Liver (tissue), 9 donors: Measurements from ENCODE around the gene COLEC12. TPM values are rescaled to one million over a fixed set of nuclear protein-coding genes. Genes with fewer than 3 reads are reported as not detected.

ENCODE experiments used
- DNase-seq: peaks from one replicate; pipeline ENCODE4 v3.0.0-alpha.2; 2017; ENCODE audit warnings: low spot score
- H3K27ac ChIP-seq, 2 donors: one replicate each; pipeline ENCODE4 v1.7.0; 2013; ENCODE audit warnings: inconsistent platforms in 2 of 2, low read length in 2 of 2, control low read depth in 1 of 2, low read depth in 1 of 2, mild to moderate bottlenecking in 1 of 2
- H3K27me3 ChIP-seq, 4 donors: one replicate each; pipeline versions ENCODE4 v1.6.1 to v1.7.0; 2013; ENCODE audit warnings: low read length in 3 of 4, inconsistent platforms in 1 of 4, mild to moderate bottlenecking in 1 of 4, moderate library complexity in 1 of 4; ENCODE audit not compliant: control insufficient read depth in 4 of 4, insufficient read depth in 4 of 4
- H3K36me3 ChIP-seq, 4 donors: one replicate each; pipeline versions ENCODE4 v1.6.1 to v1.7.0; 2013; ENCODE audit warnings: low read length in 3 of 4, mild to moderate bottlenecking in 3 of 4, low read depth in 1 of 4, moderate library complexity in 1 of 4; ENCODE audit not compliant: control insufficient read depth in 4 of 4, insufficient read depth in 3 of 4
- H3K4me1 ChIP-seq, 4 donors: one replicate each; pipeline versions ENCODE4 v1.6.1 to v1.7.0; 2013; ENCODE audit warnings: low read length in 3 of 4, mild to moderate bottlenecking in 3 of 4, moderate library complexity in 1 of 4; ENCODE audit not compliant: control insufficient read depth in 4 of 4, insufficient read depth in 4 of 4
- H3K4me3 ChIP-seq, 3 donors: one replicate each; pipeline versions ENCODE4 v1.6.1 to v1.7.0; 2013; ENCODE audit warnings: low read length in 3 of 3, control low read depth in 1 of 3, low read depth in 1 of 3, mild to moderate bottlenecking in 1 of 3
- H3K9ac ChIP-seq, 2 donors: one replicate each; pipeline ENCODE4 v1.7.0; 2013; ENCODE audit warnings: low read length in 2 of 2, mild to moderate bottlenecking in 2 of 2, moderate library complexity in 2 of 2, control low read depth in 1 of 2, low read depth in 1 of 2
- H3K9me3 ChIP-seq, 4 donors: one replicate each; pipeline versions ENCODE4 v1.6.1 to v1.7.0; 2013; ENCODE audit warnings: low read length in 3 of 4; ENCODE audit not compliant: control insufficient read depth in 4 of 4
- CTCF ChIP-seq: fragments of 150-350 bp; IDR thresholded peaks from 2 replicates; pipeline ENCODE4 v1.5.1; 2017; ENCODE audit warnings: improper control_type of control experiment, low read depth, low read length; ENCODE audit not compliant: missing input control
- EGR1 ChIP-seq, 2 donors: IDR thresholded peaks; 2 replicates each; pipeline ENCODE4 v1.6.1; 2016 to 2018; ENCODE audit warnings: antibody characterized with exemption in 2 of 2, low read depth in 2 of 2
- GABPA ChIP-seq, 2 donors: IDR thresholded peaks in 1 of 2; conservative IDR thresholded peaks in 1 of 2; 2 replicates each; pipeline ENCODE4 v1.6.1; 2016; ENCODE audit warnings: antibody characterized with exemption in 2 of 2, mild to moderate bottlenecking in 1 of 2, moderate library complexity in 1 of 2
- HNF4A ChIP-seq, 2 donors: conservative IDR thresholded peaks; 2 replicates each; pipeline ENCODE4 v1.6.1; 2016; ENCODE audit warnings: antibody characterized with exemption in 2 of 2, mild to moderate bottlenecking in 2 of 2
- HNF4G ChIP-seq: IDR thresholded peaks from 2 replicates; pipeline ENCODE4 v1.6.1; 2016; ENCODE audit warnings: antibody characterized with exemption
- JUND ChIP-seq, 2 donors: IDR thresholded peaks; 2 replicates each; pipeline ENCODE4 v1.6.1; 2016; ENCODE audit warnings: antibody characterized with exemption in 2 of 2
- NR2F2 ChIP-seq: IDR thresholded peaks from 2 replicates; pipeline ENCODE4 v1.6.1; 2016; ENCODE audit warnings: antibody characterized with exemption
- RAD21 ChIP-seq, 2 donors: IDR thresholded peaks; 2 replicates each; pipeline ENCODE4 v1.6.1; 2016; ENCODE audit warnings: antibody characterized with exemption in 2 of 2, mild to moderate bottlenecking in 2 of 2
- RXRA ChIP-seq, 2 donors: IDR thresholded peaks; 2 replicates each; pipeline ENCODE4 v1.6.1; 2017 to 2018; ENCODE audit warnings: antibody characterized with exemption in 2 of 2, mild to moderate bottlenecking in 1 of 2
- SP1 ChIP-seq: IDR thresholded peaks from 2 replicates; pipeline ENCODE4 v1.6.1; 2018; ENCODE audit warnings: antibody characterized with exemption, mild to moderate bottlenecking
- TAF1 ChIP-seq: conservative IDR thresholded peaks from 2 replicates; pipeline ENCODE4 v1.6.1; 2016; ENCODE audit warnings: antibody characterized with exemption, mild to moderate bottlenecking
- YY1 ChIP-seq: IDR thresholded peaks from 2 replicates; pipeline ENCODE4 v1.6.1; 2016; ENCODE audit warnings: antibody characterized with exemption, mild to moderate bottlenecking
- WGBS: extraction: QIAGEN DNeasy Blood & Tissue Kit; methylation state at CpG from one replicate; pipeline ENCODE4 v1.1.7; 2013; 5-methylcytosine and 5-hydroxymethylcytosine counted together
- polyA plus RNA-seq, 2 donors: library from polyadenylated mRNA; stranded (reverse) in 1 of 2; unstranded in 1 of 2; fragments of 200-250 nt in 1 of 2; fragments of >200 nt in 1 of 2; fragmentation: Nextera tagmentation in 1 of 2; extraction: Ambion mirVana in 1 of 2; gene quantifications; one replicate each; pipeline versions ENCODE4 v1.2.1 to v1.2.3, GENCODE V29; 2013 to 2015
- total RNA-seq, 2 donors: library from RNA; depleted of rRNA; stranded (reverse); fragments of >200 nt; gene quantifications; one replicate each; pipeline ENCODE4 v1.2.3, GENCODE V29; 2014
- TF ChIP-seq, protein P1 (sequence below): IDR thresholded peaks from 2 replicates; pipeline ENCODE4 v1.6.1; 2016; ENCODE audit warnings: antibody characterized with exemption
- TF ChIP-seq, protein P2 (sequence below): IDR thresholded peaks from 2 replicates; pipeline ENCODE4 v1.6.1; 2016; ENCODE audit warnings: antibody characterized with exemption
- donor health status: healthy.
- donor health status: healthy.
- donor health status: healthy.
- donor health status: healthy.
- donor health status: healthy.

Gene COLEC12
- total and polyA plus RNA-seq, 4 donors = 0.03 to 1.6 (median 0.28) TPM

- TF ChIP-seq CTCF (no peak), TAF1 (no peak)
Measured at GRCh38 chr18:289026-289425, 211.5 kb downstream of the COLEC12 start (continued).

- TF ChIP-seq, protein P1, sequence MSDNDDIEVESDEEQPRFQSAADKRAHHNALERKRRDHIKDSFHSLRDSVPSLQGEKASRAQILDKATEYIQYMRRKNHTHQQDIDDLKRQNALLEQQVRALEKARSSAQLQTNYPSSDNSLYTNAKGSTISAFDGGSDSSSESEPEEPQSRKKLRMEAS = no peak
- TF ChIP-seq HNF4A (conservative IDR thresholded peaks at IDR 0.05) (no peak), RAD21 (IDR thresholded peaks at IDR 0.05) (peak; percentile 70), CTCF (peak; percentile 37)
- WGBS = 66% methylated on average over 8 of the region's 8 CpGs
- H3K36me3 ChIP-seq = no peaks in the 10 kb centered on the region
- H3K4me3 ChIP-seq = no peak overlapping the region
- no peak for DNase-seq
- H3K27me3 ChIP-seq = no peaks in the 10 kb centered on the region
- no peak overlapping the region for H3K27ac ChIP-seq
- no peaks in the 10 kb centered on the region for H3K4me1 ChIP-seq
- H3K9me3 ChIP-seq = no peaks in the 10 kb centered on the region
- H3K9ac ChIP-seq = no peak overlapping the region
Measured at GRCh38 chr18:286515-287310, 213.8 kb downstream of the COLEC12 start.

GRCh38 chr18:285817-286216, 214.7 kb downstream of the COLEC12 start:
- WGBS = 68% methylated on average over 6 of the region's 6 CpGs
- no peak for TF ChIP-seq JUND (IDR thresholded peaks at IDR 0.05)
- TF ChIP-seq GABPA (IDR thresholded peaks at IDR 0.05 in 1 of 2, conservative IDR thresholded peaks at IDR 0.05 in 1 of 2) = no peak
- no peak for TF ChIP-seq YY1
- TF ChIP-seq, protein P1 = no peak
- TF ChIP-seq SP1 = no peak
- no peak for TF ChIP-seq TAF1
- no peak for TF ChIP-seq RAD21 (IDR thresholded peaks at IDR 0.05)
- no peak for TF ChIP-seq NR2F2
- TF ChIP-seq, protein P2, sequence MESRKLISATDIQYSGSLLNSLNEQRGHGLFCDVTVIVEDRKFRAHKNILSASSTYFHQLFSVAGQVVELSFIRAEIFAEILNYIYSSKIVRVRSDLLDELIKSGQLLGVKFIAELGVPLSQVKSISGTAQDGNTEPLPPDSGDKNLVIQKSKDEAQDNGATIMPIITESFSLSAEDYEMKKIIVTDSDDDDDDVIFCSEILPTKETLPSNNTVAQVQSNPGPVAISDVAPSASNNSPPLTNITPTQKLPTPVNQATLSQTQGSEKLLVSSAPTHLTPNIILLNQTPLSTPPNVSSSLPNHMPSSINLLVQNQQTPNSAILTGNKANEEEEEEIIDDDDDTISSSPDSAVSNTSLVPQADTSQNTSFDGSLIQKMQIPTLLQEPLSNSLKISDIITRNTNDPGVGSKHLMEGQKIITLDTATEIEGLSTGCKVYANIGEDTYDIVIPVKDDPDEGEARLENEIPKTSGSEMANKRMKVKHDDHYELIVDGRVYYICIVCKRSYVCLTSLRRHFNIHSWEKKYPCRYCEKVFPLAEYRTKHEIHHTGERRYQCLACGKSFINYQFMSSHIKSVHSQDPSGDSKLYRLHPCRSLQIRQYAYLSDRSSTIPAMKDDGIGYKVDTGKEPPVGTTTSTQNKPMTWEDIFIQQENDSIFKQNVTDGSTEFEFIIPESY = no peak
- TF ChIP-seq EGR1 (IDR thresholded peaks at IDR 0.05; ENCODE audit: low read depth in 2 of 2) = no peak
- no peak for TF ChIP-seq CTCF
- no peak for TF ChIP-seq HNF4G
- no peak for TF ChIP-seq RXRA (IDR thresholded peaks at IDR 0.05)
- H3K27ac ChIP-seq = no peak overlapping the region
- no peak overlapping the region for H3K4me3 ChIP-seq
- H3K27me3 ChIP-seq = no peaks in the 10 kb centered on the region
- H3K9ac ChIP-seq = no peak overlapping the region
- H3K36me3 ChIP-seq = no peaks in the 10 kb centered on the region
- no peak for DNase-seq
- H3K9me3 ChIP-seq = no peaks in the 10 kb centered on the region
- no peaks in the 10 kb centered on the region for H3K4me1 ChIP-seq
